B cell (primary cell): Measurements from ENCODE around the gene RNF220.

Experiments used
- CTCF ChIP-seq: fragments of 200-600 bp; IDR thresholded peaks from one replicate; pipeline ENCODE4 v1.8.0; 2022; ENCODE audit warnings: antibody characterized with exemption, mild to moderate bottlenecking
- EZH2 ChIP-seq: IDR thresholded peaks from 2 replicates; pipeline ENCODE4 v1.6.1; 2012; ENCODE audit warnings: borderline replicate concordance, low read depth, mild to moderate bottlenecking, moderate library complexity, low read length; ENCODE audit not compliant: insufficient read depth, poor library complexity, severe bottlenecking

DNA sequence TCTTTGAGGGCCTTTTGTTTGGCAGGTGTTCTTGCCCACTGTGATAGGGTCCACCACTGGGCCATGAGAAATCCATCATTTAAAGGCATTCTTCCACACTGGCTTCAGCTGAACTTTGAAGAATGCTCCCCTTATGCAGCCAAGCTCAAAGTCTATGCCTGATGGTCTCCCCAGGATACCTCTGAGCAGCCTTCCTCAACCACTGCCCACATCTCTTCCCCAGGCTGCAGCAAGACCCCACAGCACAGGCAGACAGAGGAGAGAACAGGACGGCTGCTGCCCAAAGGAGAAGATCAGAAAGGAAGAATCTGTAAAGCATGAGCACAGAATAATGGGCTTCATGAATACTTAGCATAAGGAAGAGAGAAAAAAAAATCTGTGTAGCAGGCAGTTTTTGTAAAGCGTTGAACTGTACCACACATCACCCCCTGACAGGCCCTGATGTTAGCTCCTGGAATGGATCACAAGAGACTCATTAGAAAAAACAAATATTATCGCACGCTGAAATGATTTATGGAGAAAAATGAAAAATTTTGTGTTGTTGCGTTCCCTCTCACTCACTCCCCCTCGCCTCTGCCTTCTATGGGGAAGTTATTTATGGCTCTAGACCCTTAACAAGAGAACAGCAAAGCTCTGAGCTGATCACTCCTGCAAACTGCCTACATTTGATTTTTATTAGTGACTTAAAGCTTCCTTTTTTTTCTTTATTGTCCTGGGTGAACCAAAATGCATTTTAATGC is 135.1 kb downstream of the RNF220 start:
- no peak for TF ChIP-seq CTCF
- no peak for TF ChIP-seq EZH2
